ENCODE data around the gene RPLP1.
"Not testable (repeated sequence)": the region's sequence is repeated elsewhere in the genome, so short reads cannot be mapped to it uniquely, and the experiment has no call there.

RPLP1 gene

DNA sequence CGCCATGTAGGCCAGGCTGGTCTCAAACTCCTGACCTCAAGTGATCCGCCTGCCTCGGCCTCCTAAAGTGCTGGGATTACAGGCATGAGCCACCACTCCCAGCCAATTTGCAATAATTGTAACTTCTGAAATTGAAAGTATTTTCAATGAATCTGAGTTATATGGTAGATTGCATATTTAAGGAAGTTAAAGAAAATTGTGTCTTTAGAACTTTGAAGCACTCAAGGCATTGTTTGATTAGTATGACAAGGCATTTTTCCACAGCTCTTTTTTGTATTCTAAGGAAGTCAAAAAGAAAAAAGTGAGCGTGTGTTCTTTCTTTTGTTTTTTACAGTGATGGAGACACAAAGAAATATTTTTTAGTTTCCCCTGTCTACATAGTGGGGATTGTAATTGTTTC, 15.7 kb upstream of the RPLP1 start:
- in situ Hi-C loops (cut with MboI; ENCODE audit: low sequenced_read_pairs) = no loop called here

DNA sequence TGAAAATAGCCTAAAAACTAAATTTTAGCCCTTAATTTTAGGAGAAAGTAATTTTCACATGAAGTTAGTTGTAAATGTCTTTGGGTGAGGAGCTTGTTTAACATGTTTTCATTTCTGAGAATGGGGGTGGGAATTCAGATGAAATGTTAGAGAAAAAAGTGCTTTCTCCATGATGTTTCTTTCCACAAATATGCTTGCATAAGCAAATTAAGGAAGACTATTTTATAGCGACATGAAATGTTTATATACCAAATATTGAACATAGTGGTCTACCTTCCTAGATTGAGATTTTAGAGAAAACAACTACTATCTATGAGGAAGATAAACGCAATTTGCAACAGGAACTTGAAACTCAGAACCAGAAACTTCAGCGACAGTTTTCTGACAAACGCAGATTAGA, 13.0 kb upstream of the RPLP1 start:
- in situ Hi-C loops (cut with MboI; ENCODE audit: low sequenced_read_pairs) = no loop called here

DNA sequence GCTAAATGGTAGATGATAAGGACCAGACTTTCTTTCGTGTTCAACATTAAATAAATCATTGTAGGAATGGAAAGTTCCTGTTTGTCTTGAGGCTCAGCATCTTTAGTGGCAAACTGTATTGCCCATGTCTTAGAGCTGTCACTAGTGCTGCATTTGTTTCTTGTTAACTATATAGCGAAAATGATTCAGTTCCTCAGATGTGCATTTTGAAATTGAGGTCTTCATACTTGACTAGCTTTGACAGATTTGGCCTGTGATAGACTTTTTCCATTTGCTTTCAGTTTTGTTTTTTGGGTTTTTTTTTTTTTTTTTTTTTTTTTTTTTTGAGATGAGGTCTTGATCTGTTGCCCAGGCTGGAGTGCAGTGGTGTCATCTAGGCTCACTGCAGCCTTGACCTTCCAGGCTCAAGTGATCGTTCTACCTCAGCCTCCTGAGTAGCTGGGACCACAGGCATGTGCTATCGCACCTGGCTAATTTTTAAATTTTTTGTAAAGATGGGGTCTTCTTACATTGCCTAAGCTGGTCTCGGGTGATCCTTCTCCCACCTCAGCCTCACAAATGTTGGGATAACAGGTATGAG, 9.5 kb upstream of the RPLP1 start:
- in situ Hi-C loops (cut with MboI; ENCODE audit: low sequenced_read_pairs) = no loop called here

DNA sequence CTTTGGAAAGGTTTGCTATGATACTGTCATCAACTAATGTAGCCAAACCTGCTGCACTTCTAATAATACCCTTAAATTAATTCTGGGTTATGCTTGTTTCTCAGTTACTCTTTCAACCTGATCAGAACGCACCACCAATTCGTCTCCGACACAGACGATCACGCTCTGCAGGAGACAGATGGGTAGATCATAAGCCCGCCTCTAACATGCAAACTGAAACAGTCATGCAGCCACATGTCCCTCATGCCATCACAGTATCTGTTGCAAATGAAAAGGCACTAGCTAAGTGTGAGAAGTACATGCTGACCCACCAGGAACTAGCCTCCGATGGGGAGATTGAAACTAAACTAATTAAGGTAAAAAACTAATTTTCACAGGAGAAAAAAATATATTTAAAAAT, 7.9 kb upstream of the RPLP1 start:
- in situ Hi-C loops (cut with MboI; ENCODE audit: low sequenced_read_pairs) = no loop called here

DNA sequence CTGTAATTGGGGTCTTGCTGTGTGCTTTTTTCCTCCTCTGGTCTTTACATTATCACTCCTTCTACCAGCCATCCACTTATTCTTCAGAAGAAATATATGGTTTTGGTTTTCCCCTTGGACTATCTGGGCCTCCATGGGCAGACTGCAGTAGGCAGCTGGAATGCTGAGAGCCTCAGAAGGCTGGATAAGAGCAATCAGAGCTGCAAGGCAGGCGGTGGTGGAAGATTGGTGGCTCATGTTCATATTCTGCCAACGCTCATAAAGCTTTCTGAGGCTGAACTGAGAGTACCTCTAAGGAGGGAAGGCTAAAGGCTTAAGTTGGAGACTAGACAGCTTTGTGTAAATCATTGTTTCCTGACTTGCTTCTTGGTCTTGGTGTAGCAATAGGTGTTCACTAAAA, 5.7 kb upstream of the RPLP1 start:
- in situ Hi-C loops (cut with MboI; ENCODE audit: low sequenced_read_pairs) = no loop called here

DNA sequence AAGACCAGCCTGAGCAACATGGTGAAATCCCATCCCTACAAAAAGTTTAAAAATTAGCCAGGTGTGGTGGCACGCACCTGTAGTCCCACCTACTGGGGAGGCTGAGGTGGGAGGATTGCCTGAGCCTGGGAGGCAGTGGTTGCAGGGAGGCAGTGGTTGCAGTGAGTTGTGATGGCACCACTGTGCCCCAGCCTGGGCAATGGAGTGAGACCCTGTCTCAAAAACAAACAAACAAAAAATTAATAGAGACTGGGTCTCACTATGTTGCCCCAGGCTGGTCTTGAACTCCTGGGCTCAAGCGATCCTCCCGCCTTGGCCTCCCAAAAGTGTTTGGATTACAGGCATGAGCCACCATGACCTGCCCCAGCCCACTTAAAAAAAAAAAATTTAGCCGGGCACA, 2.4 kb upstream of the RPLP1 start:
- in situ Hi-C loops (cut with MboI; ENCODE audit: low sequenced_read_pairs) = not testable (repeated sequence)

DNA sequence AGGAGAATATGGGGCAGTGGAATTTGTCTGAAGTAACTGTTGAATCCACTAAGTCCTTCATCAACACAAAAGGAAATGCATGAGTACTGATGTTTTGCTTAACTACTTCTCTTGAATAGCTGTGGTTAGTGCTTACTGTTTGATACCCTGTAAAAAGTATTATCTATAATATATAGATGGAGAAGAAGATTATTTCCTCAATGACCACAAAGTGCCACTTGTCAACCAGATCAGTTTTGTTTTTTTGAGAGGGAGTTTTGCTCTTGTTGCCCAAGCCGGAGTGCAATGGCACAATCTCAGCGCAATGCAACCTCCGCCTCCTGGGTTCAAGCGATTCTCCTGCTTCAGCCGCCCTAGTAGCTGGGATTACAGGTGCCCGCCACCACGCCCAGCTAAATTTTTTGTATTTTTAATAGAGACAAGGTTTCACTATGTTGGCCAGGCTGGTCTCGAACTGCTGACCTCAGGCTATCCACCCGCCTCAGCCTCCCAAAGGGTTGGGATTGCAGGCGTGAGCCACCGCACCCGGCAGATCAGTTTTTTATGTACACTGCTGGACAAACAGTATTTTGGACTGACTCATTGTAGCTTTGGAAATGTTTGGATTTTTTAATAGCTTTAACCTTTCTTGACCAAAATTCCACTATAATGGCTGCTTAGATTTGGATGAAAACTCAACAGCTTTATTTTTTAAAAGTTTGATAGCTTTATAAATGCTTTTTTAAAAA, 1.5 kb upstream of the RPLP1 start:
- in situ Hi-C loops (cut with MboI; ENCODE audit: low sequenced_read_pairs) = no loop called here

DNA sequence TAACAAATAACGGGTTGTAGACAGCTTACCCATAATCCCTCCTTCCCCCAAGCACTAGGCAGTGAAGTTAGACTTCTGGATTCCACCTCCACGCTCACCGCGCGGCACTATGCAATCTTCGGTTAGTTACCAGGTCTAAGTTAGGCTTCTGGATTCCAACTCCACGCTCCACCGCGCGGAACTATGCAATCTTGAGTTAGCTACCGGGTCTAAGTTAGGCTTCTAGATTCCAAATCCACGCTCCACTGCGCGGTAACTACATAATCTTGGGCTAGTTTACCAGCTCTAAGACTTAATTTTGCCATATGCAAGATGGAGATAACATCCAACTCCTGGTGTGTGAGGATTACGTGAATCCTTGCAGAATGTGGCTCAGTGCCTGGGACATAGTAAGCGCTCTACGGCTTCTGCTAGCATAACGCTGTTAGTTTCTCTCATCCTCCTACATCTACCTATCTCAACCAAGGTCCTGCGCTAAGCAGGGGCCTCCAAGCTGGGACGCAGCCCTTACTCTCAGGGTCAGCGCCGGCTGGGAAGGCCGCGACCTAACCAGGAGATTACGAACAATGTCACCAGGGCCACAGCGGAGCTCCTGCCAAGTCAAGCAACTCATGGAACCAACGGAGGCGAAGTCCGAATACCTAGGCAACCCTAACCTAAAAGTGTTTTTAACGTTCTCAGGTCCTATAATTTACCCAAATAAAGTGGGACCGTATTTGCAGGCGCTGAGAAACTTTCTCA, 497 bp upstream of the RPLP1 start:
- in situ Hi-C loops (cut with MboI; ENCODE audit: low sequenced_read_pairs) = no loop called here

DNA sequence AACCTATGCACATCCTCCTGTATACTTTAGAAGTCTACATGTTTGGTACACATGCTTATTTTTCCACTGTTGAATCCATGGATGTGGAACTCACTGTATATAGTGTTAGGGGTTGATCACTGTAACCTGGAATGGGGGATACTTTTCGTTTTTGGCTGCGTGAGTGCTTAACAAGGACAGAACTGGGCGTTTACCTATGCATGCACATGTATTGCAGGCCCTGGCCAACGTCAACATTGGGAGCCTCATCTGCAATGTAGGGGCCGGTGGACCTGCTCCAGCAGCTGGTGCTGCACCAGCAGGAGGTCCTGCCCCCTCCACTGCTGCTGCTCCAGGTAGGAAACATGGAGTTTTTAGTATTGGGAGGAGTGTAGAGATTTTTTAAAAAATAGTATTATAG, 2.3 kb downstream of the RPLP1 start:
- in situ Hi-C loops (cut with MboI; ENCODE audit: low sequenced_read_pairs) = no loop called here

DNA sequence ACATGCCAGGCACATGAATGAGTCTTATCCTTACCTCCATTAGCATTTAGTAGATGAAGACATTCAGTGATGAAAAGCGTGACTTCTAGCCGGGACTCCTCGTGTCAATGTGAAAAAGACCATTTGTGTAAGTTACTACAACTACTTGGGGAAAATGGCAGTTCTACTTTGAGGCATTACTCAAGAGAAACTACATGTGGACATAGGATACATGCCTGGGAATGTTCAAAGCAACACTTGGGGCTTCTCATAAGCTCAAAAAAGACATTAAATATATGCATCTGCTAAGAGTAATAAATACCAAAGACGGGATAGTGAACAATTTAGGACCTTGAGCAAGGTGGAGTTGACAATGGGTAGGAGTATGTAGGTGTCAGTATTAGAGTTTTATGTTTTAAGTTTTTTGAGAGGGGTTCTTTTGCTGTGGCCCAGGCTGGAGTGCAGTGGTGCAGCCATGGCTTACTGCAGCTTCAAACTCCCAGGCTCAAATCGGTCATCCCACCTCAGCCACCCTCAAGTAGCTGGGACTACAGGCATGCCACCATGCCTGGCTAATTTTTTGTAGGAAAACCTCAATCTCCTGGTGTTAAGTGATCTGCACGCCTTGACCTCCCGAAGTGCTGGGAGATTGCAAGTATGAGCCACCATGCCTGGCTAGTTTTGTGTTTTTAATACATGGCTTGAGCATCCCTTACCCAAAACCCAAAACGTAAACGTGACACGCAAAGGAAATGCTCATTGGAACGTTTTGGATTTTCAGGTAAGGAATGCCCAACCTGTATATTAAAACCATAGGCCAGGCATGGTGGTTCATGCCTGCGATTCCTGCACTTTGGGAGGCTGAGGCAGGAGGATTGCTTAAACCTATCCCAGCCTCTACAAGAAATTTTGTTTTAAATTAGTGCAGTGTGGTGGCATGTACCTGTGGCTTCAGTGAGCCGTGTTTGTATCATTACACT, 3.9 kb downstream of the RPLP1 start:
- in situ Hi-C loops (cut with MboI; ENCODE audit: low sequenced_read_pairs) = no loop called here

DNA sequence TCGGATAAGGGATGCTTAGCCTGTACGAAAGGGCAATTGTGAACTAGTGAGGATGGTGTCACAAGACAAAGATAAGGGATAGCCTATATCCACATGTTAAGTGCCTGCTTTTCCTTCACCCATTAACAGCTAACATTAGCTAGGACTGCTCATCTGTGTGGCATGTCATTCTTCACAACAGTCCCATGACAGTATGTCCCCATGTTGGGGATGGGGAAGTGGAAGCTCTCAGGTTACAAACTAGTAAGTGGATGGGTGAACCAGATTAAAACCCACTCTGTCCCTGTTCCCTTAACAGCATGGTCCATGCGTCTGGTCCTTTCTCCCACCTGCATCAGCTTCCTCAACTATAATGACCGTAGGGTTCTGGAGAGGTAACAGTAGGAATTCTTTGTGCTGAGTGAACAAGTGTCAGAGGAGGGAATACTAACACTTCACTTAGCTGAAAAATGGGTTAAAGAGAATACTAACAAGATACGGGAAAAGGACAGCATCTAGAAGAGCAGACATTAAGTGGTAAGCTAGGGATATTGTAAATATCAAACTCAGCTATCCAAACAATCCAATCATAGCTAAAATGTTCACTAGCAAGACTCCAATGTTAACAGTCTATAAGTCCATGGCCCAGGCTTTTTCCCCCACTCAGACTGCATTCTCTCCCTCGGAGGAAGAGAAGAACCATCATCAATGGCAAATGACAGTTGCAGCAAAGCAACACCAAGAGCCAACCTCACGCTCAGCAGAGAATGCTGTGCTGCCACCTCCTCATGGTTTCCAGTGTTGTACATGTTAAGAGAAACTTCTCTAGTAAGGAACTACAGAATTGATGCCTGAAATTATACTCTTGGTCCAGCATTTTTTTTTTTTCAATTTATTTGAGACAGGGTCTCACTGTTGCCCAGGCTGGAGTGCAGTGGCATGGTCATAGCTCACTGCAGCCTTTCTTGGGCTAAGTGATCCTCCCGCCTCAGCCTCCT, 5.0 kb downstream of the RPLP1 start:
- in situ Hi-C loops (cut with MboI; ENCODE audit: low sequenced_read_pairs) = no loop called here

DNA sequence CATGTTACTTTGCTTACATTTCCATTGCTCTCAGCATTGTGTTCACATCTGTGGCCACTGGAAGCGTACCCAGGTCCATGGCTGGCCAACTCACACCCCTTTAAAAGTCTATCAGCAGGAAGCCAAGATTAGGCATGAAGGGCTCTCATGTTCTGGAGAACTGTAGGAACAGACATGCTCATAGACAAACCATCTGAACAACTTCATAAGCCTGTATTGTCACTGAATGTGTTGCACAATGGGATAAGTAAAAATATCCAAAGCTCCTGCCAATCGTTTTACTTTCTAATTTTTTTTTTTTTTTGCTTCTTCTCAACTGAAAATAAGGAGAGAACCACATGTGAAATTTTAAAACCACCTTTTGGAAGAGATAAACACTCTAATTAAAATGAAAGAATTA, 6.4 kb downstream of the RPLP1 start:
- in situ Hi-C loops (cut with MboI; ENCODE audit: low sequenced_read_pairs) = no loop called here

DNA sequence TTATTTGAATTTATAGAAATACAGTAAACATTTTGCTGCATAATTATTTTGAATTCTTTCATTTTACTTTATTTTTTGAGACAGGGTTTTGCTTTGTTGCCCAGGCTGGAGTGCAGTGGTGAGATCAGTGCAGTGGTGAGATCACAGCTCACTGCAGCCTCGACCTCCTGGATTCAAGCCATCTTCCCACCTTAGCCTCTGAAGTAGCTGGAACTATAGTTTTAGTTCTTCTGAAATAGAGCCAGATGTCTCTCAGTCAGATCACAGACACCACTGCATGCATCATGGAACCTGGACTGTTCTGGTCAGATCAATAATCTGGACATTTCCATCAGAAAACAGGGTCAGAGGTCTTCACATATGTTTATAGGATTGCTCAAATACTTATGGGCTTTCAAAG, 7.9 kb downstream of the RPLP1 start:
- in situ Hi-C loops (cut with MboI; ENCODE audit: low sequenced_read_pairs) = no loop called here

DNA sequence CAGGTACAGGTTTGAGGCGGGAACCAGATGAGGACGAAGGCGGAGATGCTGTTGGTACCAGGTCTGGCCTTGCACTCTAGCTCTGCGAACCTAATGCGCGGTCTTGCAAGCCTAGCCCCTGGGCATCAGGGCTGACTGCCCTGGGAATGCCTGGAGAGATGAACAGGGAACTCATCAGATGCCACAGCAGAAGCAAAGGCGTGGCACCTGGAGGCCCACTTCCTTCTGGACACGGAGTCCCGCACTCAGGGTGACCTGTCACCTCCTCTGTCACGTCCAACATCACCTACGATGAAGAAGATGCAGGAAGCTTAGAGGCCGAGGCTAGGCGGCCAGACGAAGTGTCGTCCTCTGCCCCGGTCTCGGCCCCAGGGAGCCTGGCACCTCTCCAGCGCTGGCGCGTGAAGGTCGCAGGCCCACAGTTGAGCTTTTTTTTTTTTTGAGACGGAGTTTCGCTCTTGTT, 9.4 kb downstream of the RPLP1 start:
- in situ Hi-C loops (cut with MboI; ENCODE audit: low sequenced_read_pairs) = no loop called here

DNA sequence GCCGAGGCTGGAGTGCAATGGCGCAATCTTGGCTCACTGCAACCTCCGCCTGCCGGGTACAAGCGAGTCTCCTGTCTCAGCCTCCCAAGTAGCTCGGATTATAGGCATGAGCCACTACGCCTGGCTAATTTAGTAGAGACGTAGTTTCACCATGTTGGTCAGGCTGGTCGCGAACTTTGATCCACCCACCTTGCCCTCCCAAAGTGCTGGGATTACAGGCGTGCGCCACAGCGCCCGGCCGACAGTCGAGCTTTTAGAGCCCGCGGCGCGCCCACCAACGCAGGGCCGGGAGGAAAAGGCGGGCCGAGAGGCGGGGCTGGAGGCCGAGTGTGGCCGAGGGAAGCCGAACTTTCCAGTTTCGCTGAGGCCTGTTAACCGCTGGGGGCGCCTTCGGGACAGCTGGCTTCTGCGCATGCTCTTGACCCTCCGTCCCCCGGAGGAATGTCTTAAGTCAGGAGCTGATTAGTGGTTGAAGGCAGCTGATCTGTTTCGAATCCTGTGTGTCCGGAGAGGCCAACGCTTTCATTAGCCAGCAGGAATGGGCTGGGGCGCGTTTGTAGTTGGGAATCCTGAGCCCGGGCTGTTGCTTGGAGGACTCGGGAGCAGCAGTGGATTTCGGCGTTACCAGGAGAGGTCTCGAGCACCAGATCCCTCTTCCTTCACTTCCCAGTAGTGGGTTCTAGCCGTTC, 10.0 kb downstream of the RPLP1 start:
- in situ Hi-C loops (cut with MboI; ENCODE audit: low sequenced_read_pairs) = no loop called here

DNA sequence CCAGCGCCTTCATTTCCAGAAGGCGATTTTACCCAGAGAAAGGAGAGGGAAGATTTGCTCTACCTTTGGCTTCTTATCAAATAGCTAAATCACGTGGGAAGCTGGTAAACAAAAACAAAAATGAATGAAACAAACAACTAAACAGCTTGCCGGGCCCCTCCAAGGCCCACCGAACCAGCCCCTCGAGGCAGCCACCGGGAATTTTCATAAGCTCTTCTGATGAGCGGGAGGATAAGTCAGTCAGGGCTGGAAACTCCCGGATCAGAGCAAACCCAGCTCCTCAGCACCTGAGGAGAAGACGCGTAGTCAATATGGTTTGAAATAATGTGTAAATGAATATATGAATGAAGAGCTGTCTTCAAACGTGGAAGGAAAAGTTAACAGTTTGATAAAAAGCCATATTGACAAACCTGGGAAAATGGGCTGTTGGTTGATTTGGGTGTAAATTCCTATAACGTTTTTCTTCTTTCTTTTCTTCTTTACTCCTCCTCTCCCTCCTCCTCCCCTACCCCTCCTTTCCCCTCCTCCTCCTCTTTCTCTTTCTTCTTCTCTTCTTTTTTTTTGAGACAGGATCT, 10.7 kb downstream of the RPLP1 start:
- in situ Hi-C loops (cut with MboI; ENCODE audit: low sequenced_read_pairs) = no loop called here

DNA sequence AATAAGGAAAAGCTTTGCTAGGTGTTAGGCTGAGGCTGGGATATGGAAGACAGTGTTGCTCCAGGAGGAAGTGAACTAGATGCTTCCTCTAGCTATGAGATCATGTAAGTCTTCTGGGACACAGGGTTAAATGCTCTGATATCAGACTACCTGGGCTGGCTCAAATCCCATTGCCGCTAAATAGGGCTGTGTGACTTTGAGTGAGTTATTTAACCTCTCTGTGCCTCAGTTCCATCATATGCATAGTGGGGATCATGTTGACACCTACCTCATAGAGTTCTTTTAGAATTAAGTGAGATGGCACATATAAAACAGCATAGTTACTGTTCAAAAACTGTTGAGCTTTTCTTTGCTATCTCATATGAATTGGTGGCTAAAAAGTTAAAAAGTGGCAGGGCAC, 12.6 kb downstream of the RPLP1 start:
- in situ Hi-C loops (cut with MboI; ENCODE audit: low sequenced_read_pairs) = no loop called here

DNA sequence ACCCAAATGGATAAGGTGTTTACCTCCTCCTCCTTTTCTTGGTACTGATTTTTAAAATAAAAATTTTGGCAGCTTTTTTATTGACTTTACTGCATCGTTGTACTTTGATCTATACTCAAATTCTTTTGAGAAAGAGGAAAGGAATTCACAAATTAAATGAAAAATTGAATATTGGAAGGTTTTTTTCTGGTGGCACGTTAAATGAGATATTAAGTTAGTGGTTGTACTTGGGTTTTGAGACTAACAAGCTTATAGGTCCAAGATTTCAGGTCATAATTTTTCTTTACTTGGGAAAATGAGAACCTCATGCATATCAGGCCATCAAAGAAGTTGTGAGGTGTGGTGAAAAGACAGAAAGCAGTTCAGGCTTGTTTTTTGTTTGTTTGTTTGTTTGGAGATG, 14.1 kb downstream of the RPLP1 start:
- in situ Hi-C loops (cut with MboI; ENCODE audit: low sequenced_read_pairs) = no loop called here

DNA sequence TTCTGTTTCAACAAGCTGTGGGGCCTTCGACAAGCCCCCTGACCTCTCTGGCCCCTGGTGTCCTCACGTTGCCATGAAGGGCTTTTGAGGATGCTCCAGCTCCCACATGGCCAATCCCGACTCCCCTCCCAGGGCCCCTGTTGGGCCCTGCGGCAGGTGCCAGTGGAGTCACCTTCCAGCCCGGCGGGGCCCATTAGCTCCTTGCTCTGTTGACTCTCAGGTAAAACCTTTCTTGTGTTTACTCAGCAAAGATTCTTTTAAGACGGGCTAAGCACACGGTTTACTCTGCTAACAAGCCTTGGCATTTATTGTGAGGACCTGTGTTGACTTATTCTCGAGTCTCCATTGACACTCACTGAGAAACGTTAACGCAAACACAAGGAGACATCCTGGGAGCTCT, 15.0 kb downstream of the RPLP1 start:
- in situ Hi-C loops (cut with MboI; ENCODE audit: low sequenced_read_pairs) = no loop called here
